HG03196 (cell line): Measurements from ENCODE around the gene ZNF615.
"Not testable (repeated sequence)": the region's sequence is repeated elsewhere in the genome, so short reads cannot be mapped to it uniquely, and the experiment has no call there.

Experiments
- ATAC-seq: cut with Tn5 transposase; IDR thresholded peaks from one replicate; pipeline ENCODE4 v1.9.1; 2021; ENCODE audit not compliant: unreplicated experiment

ZNF615 gene

DNA sequence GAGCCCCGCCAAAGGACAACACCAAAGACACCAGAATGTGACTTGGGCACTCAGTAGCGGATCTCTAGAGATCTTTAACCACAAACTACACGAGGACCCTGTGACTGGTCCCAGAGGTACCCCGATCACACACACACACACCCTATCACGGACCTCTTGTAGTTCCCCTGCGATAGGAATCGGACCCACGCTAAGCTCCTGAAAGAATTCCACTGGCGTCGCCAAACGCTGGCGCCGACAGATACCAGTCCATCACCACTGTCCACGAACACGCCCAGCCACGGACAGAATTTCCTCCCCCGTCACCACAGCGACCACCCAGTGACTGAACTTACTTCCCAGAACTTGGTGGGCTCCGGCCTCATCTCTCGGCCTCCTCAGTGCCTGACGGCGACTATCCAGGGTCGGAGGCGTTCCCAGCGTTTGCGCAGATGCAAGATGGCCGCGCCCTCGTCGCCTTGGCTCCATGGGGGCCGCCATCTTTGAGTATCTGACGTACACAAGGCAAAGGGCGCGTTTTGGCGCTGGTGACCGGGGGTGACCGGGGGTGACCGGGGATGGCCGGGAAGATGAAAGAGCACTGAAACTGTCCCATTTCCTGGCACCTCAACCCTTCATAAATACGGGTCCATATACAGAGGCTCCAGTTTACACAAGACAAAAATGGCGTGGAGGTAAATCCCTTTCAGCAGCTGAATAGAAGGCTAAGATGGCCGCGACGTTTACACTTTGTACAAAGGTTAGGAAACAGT lies at the start of gene ZNF615:
TSS of gene ZNF615 (minus strand) at position 406 of the 752 bp plus-strand sequence. CDS start 4,500 bp downstream, outside the sequence.
- peak; percentile 97 for ATAC-seq

DNA sequence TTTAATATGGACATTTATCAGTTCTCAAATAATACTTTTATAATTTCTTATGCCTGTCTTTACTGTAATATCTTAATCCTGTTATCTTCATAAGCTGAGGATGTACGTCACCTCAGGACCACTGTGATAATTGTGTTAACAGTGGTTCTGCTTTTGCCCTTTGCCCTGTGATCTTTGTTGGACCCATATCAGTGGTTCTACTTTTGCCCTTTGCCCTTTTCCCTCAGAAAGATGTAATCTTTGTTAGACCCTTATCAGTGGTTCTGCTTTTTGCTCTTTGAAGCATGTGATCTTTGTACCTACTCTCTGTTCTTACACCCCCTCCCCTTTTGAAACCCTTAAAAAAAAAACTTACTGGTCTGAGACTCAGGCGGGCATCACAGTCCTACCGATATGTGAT lies 48.5 kb upstream of the ZNF615 start:
- not testable (repeated sequence) for ATAC-seq

DNA sequence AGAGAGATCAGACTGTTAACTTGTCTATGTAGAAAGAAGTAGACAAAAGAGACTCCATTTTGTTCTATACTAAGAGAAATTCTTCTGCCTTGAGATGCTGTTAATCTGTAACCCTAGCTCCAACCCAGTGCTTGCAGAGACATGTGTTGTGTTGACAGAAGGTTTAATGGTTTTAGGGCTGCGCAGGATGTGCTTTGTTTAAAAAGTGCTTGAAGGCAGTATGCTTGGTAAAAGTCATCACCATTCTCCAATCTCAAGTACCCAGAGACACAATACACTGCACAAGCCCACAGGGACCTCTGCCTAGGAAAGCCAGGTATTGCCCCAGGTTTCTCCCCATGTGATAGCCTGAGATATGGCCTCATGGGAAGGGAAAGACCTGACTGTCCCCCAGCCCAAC lies 43.7 kb upstream of the ZNF615 start:
- ATAC-seq = not testable (repeated sequence)

DNA sequence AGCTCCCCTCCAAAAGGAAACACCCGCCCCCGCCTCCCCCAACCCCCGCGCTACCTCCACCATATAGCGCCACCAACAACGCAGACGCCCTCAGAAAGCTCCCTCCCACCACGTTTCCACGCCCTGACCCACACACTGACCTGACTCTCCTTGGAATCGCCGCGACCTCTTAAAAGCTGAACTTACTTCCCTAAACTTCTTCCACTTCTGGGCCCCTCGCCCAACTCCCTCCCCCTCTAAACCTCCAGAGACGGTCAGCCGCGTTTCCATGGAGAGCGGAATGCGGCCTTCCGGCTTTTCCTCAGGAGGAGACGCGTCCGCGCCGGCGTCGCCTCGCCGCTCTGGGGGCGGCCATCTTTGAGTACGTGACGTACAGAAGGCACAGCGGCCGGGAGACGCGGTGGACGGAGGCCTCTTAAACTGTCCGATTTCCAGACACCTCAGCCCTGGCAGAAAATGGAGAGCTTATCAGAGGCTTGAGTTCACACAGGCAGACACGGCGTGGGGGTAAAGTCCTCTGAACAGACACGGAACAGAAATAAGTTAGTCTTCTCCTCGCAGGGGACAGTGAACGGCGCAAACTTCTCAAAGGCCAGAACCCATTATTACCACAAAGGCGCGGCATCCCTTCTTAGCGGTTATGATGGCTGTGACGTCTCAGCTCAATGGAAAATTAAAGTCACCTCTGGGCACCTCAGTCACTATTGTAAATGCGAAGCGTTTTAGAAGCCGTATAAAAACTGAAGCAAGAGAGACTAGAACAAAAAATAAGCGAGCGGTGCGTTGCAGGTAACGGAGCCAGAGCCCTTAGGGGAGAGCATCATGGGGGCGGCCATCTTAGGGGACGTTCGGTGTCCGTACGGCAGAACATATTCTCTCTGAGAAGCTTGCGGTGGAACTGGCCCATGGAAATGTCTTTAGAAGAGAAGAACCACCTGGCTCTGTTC lies 40.8 kb upstream of the ZNF615 start, which contains the start of gene ZNF432:
TSS of gene ZNF432 (minus strand) at position 284 of the 947 bp plus-strand sequence. CDS start 1,970 bp downstream, outside the sequence.
- peak; percentile 94 for ATAC-seq

DNA sequence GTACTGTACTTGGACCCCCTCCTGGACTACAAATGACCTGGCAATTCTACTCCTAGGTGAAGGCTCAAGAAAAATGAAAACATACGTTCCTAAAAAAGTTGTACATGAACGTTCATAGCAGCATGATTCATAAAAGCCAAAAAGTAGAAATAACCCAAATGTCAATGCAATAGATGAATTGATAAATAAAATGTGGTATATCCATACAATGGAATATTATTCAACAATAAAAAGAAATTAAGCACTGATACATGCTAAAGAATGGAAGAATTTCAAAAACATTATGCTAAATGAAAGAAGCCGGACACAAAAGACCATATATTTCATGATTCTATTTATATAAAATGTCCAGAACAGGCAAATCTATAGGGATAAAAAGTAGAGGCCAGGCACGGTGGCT lies 31.2 kb upstream of the ZNF615 start:
- ATAC-seq = no peak

DNA sequence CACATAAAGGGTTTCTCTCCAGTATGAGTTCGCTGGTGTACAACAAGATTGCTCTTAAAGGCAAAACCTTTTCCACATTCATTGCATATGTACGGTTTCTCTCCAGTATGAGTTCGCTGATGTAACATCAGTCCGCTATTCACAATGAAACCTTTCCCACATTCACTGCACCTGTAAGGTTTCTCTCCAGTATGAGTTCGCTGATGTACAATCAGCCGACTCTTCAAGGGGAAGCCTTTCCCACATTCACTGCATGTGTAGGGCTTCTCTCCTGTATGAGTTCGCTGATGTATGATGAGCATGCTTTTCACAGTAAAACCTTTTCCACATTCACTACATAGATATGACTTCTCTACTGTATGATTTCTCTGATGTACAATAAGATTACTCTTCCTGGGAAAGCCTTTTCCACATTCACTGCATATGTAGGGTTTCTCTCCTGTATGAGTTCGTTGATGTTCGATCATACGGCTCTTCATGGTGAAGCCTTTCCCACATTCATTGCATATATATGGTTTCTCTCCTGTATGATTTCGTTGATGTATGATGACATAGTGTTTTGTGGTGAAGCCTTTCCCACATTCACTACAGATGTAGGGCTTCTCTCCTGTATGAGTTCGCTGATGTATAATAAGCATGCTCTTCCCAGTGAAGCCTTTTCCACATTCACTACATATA lies 26.2 kb upstream of the ZNF615 start:
- ATAC-seq = no peak

DNA sequence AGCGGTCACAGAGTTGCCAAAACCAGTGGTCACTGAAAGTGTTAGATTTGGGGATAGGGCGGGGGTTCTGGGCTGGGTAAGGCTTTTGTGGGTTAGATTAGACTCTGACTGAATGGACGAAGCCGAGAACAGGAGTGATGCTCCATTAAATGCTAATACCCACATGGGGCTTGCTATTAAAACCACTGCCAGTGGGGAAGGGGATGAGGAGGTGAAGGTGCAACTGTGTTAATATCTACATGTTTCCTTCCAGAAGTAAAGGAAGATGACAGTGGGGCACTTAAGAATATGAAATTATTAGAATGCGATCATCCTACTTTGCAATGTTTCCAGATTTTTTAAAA lies 20.7 kb upstream of the ZNF615 start:
- ATAC-seq = peak; percentile 26

DNA sequence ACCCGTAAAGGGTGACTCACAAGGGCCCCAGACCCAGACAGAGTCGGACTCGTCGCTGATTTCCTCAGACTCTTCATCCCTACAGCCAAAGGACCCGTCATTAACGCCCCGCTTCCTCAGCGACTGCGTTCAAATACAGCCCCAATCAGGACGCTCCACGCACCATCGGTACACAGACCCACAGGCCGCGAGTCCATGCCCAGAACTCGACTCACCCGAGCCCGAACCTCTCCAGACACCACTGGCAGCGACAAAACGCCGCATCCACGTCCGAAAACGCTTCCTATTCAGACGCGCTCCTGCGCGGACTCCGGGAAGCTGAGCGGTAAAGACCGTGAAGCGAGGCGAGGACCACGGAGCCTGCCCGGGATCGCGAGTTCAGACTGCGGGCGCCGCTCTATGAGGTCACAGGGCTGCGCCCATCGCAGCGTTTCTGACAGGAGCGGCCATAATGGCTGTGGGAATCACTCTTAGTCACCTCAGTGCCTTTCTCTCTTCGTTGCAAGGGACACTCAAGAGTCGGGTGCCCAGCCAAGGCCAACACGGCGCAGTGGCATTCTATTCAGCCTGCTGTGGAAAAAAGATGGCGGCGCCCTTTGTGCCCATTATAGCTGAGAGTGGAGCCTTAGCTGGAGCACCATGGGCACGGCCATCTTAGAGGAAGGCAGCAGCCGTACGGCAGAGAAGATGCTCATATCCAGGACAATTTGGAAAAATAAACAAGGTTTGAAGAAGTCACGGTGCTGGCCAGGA lies 20.2 kb upstream of the ZNF615 start, which contains the start of gene ZNF614:
TSS of gene ZNF614 (minus strand) at position 353 of the 753 bp plus-strand sequence. CDS start 2,634 bp downstream, outside the sequence.
- ATAC-seq = peak; percentile 89

DNA sequence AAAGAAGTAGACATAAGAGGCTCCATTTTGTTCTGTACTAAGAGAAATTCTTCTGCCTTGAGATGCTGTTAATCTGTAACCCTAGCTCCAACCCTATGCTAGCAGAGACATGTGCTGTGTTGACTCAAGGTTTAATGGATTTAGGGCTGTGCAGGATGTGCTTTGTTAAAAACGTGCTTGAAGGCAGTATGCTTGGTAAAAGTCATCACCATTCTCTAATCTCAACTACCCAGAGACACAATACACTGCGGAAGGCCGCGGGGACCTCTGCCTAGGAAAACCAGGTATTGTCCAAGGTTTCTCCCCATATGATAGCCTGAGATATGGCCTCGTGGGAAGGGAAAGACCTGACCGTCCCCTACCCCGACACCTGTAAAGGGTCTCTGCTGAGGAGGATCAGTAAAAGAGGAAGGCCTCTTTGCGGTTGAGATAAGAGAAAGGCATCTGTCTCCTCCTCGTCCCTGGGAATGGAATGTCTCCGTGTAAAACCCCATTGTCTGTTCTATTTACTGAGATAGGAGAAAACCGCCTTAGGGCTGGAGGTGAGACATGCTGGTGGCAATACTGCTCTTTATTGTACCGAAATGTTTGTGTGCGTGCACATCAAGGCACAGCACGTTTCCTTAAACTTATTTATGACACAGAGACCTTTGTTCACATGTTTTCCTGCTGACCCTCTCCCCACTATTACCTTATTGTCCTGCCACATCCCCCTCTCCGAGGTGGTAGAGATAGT lies 18.4 kb upstream of the ZNF615 start:
- ATAC-seq = not testable (repeated sequence)

DNA sequence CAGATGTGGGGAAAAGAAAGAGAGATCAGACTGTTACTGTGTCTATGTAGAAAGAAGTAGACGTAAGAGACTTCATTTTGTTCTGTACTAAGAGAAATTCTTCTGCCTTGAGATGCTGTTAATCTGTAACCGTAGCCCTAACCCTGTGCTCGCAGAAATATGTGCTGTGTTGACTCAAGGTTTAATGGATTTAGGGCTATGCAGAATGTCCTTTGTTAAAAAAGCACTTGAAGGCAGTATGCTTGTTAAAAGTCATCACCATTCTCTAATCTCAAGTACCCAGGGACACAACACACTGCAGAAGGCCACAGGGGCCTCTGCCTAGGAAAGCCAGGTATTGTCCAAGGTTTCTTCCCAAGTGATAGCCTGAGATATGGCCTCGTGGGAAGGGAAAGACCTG lies 16.5 kb upstream of the ZNF615 start:
- not testable (repeated sequence) for ATAC-seq

DNA sequence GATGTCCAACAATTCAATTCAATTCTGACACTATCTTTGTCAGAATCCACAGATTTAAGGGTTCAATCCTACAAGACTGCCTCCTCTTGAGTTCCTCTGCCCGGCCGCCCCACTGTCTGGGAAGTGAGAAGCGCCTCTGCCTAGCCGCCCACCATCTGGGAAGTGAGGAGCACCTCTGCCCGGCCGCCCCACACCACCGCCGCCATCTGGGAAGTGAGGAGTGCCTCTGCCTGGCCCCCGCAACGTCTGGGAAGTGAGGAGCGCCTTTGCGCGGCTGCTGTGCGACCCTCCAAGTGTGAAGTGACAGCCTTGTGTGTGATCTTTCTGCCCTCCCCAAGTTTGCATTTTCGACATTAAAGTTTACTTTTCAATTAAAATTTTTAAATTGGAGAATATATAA lies 14.2 kb upstream of the ZNF615 start:
- no peak for ATAC-seq

DNA sequence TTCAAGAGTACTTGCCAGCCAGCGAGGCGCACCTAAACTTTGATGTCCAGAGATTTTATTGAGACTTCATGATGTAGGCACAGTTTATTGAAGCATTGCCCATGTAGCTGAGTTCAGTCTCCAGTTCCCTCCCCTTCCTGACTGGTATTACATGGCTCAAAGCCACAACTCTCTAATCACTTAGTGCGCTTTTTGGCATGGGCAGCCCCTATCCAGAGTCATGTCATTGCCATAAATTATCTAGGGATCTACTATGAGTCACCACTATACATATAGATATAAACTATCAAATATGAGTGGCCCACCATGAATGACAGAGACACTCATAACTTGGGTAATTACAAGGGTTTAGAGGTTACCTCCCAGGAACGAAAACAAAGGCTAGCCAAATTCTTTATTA lies 12.5 kb upstream of the ZNF615 start:
- ATAC-seq = no peak

DNA sequence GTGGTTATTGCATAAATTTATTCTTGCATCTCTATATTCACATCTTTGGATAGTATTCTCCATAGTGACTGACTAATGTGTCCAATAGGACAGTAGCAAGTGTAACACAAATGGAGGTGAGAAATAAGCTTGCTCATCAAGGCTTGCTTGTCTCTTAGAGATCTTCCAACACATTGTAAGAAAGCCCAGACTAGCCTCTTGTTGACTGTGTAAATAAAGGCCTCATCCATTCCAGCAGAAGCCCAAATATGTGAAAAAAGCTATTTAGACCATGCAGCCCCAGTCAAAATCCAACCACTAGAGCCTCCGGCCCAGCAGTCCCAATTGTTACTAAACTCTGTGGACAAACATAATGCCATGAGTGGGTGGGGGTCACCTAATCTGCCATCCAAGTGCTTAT lies 2.7 kb upstream of the ZNF615 start:
- no peak for ATAC-seq

DNA sequence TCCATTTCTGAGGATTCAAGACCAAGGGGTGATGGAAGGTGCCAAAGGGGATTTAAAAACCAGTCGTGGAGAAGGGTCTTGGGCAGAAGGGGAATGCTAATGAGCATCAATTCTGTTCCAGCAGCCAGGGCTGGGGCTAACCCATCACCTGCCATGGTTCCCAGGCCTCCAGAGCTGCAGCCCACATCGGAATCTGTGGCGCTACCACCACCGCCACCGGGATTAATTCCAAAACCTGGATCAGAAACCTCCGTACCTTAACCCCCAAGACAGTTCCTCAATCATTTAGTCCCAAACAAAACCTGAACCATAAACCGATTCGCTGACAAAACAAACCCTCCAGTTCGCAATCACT lies 583 bp downstream of the ZNF615 start:
- ATAC-seq = no peak

DNA sequence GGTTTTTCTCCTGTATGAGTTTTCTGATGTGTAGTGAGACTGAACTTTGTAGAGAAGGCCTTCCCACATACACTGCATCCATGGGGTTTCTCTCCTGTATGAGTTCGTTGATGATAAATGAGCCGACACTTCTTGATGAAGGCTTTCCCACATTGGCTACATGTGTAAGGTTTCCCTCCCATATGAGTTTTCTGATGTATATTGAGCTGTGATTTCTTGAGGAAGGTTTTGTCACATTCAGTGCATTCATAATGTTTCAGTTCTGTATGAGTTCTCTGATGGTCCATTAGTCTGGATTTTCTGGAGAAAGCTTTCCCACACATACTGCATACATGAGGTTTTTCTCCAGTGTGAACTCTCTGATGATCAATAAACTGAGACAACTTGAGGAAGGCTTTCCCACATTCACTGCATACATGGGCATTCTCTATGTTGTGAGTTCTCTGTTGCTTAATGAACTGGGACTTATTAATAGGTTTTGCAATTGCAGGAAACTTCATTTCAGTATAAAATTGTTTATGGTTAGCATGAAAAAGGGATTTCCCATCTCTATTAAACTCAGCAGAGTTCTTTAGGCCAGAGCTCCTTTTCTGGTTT lies 13.9 kb downstream of the ZNF615 start:
- ATAC-seq = no peak

DNA sequence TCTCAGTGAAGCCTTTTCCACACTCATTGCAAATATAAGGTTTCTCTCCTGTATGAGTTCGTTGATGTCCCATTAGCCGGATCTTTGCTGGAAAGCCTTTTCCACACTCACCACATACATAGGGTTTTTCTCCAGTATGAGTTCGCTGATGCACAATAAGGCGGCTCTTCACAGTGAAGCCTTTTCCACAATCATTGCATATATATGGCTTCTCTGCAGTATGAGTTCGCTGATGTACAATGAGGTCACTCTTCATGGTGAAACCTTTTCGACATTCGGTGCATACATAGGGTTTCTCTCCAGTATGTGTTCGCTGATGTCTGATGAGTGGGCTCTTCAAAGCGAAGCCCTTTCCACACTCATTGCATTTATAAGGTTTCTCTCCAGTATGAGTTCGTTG lies 14.6 kb downstream of the ZNF615 start:
- ATAC-seq = no peak

DNA sequence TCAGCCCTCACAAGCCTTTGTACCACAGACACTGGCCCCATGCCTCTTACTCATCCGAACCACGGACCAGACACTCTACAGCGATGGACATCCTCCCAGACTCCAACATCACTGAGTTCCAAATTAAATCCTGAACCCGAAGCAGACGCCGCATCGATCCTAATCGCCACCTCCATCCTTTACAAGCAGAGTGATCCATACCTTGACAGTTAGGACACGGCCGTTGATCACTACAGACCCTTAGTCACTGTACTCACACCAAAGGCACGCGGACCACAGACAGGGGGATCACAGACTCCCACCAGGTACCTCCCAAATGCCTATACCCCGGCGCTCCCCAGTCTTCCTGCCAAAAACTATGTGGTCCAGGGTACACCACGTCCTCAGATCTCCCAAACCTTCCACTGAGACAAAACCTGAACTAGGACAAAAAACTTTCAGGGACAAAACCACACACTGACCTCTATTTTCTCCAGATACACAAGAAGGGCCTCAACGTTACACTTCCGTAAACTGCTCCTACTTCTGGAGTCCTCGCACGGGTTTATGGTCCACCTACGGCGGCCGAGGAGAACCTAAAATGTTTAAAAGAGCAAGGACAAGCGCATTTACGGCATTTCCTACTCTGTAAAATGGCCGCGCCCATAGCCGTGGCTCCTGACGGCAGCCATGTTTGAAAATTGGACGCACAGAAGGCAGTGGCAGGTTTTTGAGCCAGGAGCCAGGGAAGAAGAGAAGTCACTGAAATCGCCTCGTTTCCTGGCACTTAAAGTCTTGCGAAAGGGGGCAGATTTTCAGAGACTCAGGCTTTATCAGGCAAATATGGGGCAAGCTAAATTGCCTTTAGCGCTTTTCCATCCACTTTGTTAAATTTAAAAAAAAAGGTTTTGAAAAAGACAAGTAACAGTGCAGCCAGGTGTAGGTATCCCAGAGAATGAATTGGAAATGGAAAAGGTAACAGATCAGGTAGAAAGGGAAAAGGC lies 21.4 kb downstream of the ZNF615 start, which contains the start of gene ZNF350:
TSS of gene ZNF350 (minus strand) at position 532 of the 983 bp plus-strand sequence. CDS start 12,480 bp downstream, outside the sequence.
- peak; percentile 69 for ATAC-seq

DNA sequence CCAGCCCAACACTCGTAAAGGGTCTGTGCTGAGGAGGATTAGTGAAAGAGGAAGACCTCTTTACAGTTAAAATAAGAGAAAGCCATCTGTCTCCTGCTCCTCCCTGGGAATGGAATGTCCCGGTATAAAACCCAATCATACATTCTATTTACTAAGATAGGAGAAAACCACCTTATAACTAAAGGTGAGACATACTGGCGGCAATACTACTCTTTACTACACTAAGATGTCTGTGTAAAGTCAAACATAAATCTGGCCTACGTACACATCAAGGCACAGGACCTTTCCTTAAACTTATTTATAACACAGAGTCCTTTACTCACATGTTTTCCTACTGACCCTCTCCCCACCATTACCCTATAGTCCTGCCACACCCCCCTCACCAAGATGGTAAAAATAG lies 24.6 kb downstream of the ZNF615 start:
- no peak for ATAC-seq
